Uterus (tissue), 4 donors: ENCODE measurements around the gene KCNIP2. TPM values are rescaled to one million over a fixed set of nuclear protein-coding genes. Genes with fewer than 3 reads are reported as not detected.

Experiments
- DNase-seq, 2 donors: peaks; one replicate each; pipeline ENCODE4 v3.0.0-alpha.2; 2019 to 2020
- H3K27ac ChIP-seq, 2 donors: fragments of 200-600 bp; sonication (generic); 1 replicate in 1 of 2; 2 replicates in 1 of 2; pipeline ENCODE4 v1.5.1; 2016 to 2018
- H3K27me3 ChIP-seq, 2 donors: fragments of 200-600 bp; sonication (generic); one replicate each; pipeline ENCODE4 v1.5.1; 2018 to 2019; ENCODE audit warnings: control low read depth in 1 of 2
- H3K36me3 ChIP-seq, 2 donors: fragments of 200-600 bp; sonication (generic); one replicate each; pipeline ENCODE4 v1.5.1; 2019; ENCODE audit warnings: control low read depth in 1 of 2
- H3K4me1 ChIP-seq, 2 donors: fragments of 200-600 bp; sonication (generic); one replicate each; pipeline ENCODE4 v1.5.1; 2018 to 2019; ENCODE audit warnings: control low read depth in 1 of 2
- H3K4me3 ChIP-seq, 2 donors: fragments of 200-600 bp; sonication (generic); 1 replicate in 1 of 2; 2 replicates in 1 of 2; pipeline ENCODE4 v1.5.1; 2018 to 2019; ENCODE audit warnings: mild to moderate bottlenecking in 1 of 2
- H3K9me3 ChIP-seq, 2 donors: fragments of 200-600 bp; sonication (generic); one replicate each; pipeline ENCODE4 v1.5.1; 2019; ENCODE audit warnings: control low read depth in 1 of 2
- CTCF ChIP-seq, 4 experiments: fragments of 200-600 bp in 2 of 4; fragments of 450-650 bp in 2 of 4; sonication (generic) in 2 of 4; IDR thresholded peaks; one replicate each; pipeline ENCODE4 v1.5.1; 2016 to 2019; ENCODE audit warnings: antibody characterized with exemption in 4 of 4, mild to moderate bottlenecking in 2 of 4, moderate library complexity in 1 of 4
- POLR2A ChIP-seq, 2 donors: fragments of 450-650 bp; IDR thresholded peaks; one replicate each; pipeline ENCODE4 v1.6.1; 2016; ENCODE audit warnings: antibody characterized with exemption in 2 of 2, mild to moderate bottlenecking in 1 of 2, moderate library complexity in 1 of 2
- intact Hi-C: fragments of 100-400 bp; cut with DNase I; formaldehyde crosslinking; loops from one replicate; pipeline ENCODE4 v1.15.1; 2023; ENCODE audit warnings: low total_unique reads
- total RNA-seq, 4 donors: library from RNA; depleted of rRNA in 3 of 4; stranded (reverse); fragments of >200 nt in 3 of 4; gene quantifications; one replicate each; pipeline versions ENCODE4 v1.1.0 to v1.2.4, GENCODE V29; 2014 to 2023
- donor health status: DM: yes; HTN: yes; CAD: no.

KCNIP2 gene
- total RNA-seq, 4 donors from 2014 or later = 0.29 to 8.6 (median 4.1) TPM; not detected in 1

GRCh38 chr10:101826852-101827434 is 16.7 kb downstream of the KCNIP2 start:
- Histone ChIP-seq H3K9me3 (no peaks in the 10 kb centered on the region), H3K27ac (no peak overlapping the region), H3K4me3 (no peak overlapping the region), H3K36me3 (no peaks in the 10 kb centered on the region), H3K4me1 (no peaks in the 10 kb centered on the region), H3K27me3 (no peaks in the 10 kb centered on the region)
- no peak for TF ChIP-seq CTCF (IDR thresholded peaks at IDR 0.05)
- TF ChIP-seq POLR2A (IDR thresholded peaks at IDR 0.05) = no peak
- DNase-seq = peak in 1 of 2 donors; percentile 1
- intact Hi-C loops = no loop called here

GRCh38 chr10:101824736-101825135 is 18.9 kb downstream of the KCNIP2 start:
- no peak for DNase-seq
- H3K9me3 ChIP-seq = no peaks in the 10 kb centered on the region
- H3K36me3 ChIP-seq = no peaks in the 10 kb centered on the region
- no peak overlapping the region for H3K27ac ChIP-seq
- intact Hi-C loops = no loop called here
- H3K4me1 ChIP-seq = no peaks in the 10 kb centered on the region
- H3K4me3 ChIP-seq = no peak overlapping the region
- H3K27me3 ChIP-seq = no peaks in the 10 kb centered on the region
- TF ChIP-seq POLR2A (IDR thresholded peaks at IDR 0.05) = no peak
- no peak for TF ChIP-seq CTCF (IDR thresholded peaks at IDR 0.05)

GRCh38 chr10:101818872-101819633 is 24.5 kb downstream of the KCNIP2 start:
- peak; percentile 41 to 47 for DNase-seq
- H3K27me3 ChIP-seq = no peaks in the 10 kb centered on the region
- no peaks in the 10 kb centered on the region for H3K36me3 ChIP-seq
- no peaks in the 10 kb centered on the region for H3K4me1 ChIP-seq
- peak overlapping the region; percentile 87 to 95 for H3K27ac ChIP-seq
- H3K4me3 ChIP-seq = peak overlapping the region; percentile 83 to 98
- TF ChIP-seq POLR2A (IDR thresholded peaks at IDR 0.05) (no peak), CTCF (IDR thresholded peaks at IDR 0.05) (no peak)
- no peaks in the 10 kb centered on the region for H3K9me3 ChIP-seq
- intact Hi-C loops = no loop called here

GRCh38 chr10:101818119-101818871 is 25.3 kb downstream of the KCNIP2 start, which contains the start of gene OGA:
Gene OGA (minus strand): TSS chr10:101818444. CDS start chr10:101818022, 422 bp downstream.
- Histone ChIP-seq H3K9me3 (no peaks in the 10 kb centered on the region), H3K36me3 (no peaks in the 10 kb centered on the region), H3K4me1 (no peaks in the 10 kb centered on the region), H3K27ac (peak within 1 kb of the TSS; percentile 87 to 95), H3K27me3 (no peaks in the 10 kb centered on the region), H3K4me3 (peak within 1 kb of the TSS; percentile 83 to 98)
- peak; percentile 97 to 99 for DNase-seq
- peak in 1 of 4 experiments; percentile 40 for TF ChIP-seq CTCF (IDR thresholded peaks at IDR 0.05)
- peak; percentile 98 for TF ChIP-seq POLR2A (IDR thresholded peaks at IDR 0.05)
- intact Hi-C loops = no loop called here
